ENCODE data around the gene ADGRV1.

ADGRV1 gene

GRCh38 chr5:90642706-90643229, 84.2 kb downstream of the ADGRV1 start:
- no peak overlapping the region for H3K4me3 ChIP-seq (ENCODE audit: low read depth, low read length)
- DNase-seq (ENCODE audit: low read depth), result no peak
- TF ChIP-seq MAX (IDR thresholded peaks at IDR 0.05; ENCODE audit: low read depth, low read length), result no peak

- TF ChIP-seq MAX (IDR thresholded peaks at IDR 0.05; ENCODE audit: low read depth, low read length) (no peak), POLR2A (IDR thresholded peaks at IDR 0.05; ENCODE audit: extremely low read depth, insufficient read length) (no peak)
- no peak overlapping the region for H3K4me3 ChIP-seq (ENCODE audit: low read depth, low read length)
- no peak for DNase-seq (ENCODE audit: low read depth)
Measured at GRCh38 chr5:90644132-90644531, 85.5 kb downstream of the ADGRV1 start.

- no peak overlapping the region for H3K4me3 ChIP-seq (ENCODE audit: low read depth, low read length)
- TF ChIP-seq CTCF (IDR thresholded peaks at IDR 0.05; ENCODE audit: low read depth, low read length), result no peak
- no peak for TF ChIP-seq POLR2A (IDR thresholded peaks at IDR 0.05; ENCODE audit: extremely low read depth, insufficient read length)
- TF ChIP-seq MYC (IDR thresholded peaks at IDR 0.05; ENCODE audit: low read depth, low read length), result no peak
- no peak for TF ChIP-seq MAX (IDR thresholded peaks at IDR 0.05; ENCODE audit: low read depth, low read length)
- DNase-seq (ENCODE audit: low read depth), result no peak
Measured at GRCh38 chr5:90645024-90645610, 86.5 kb downstream of the ADGRV1 start.

GRCh38 chr5:90650767-90651166, 92.2 kb downstream of the ADGRV1 start:
- DNase-seq (ENCODE audit: low read depth), result no peak
- TF ChIP-seq MYC (IDR thresholded peaks at IDR 0.05; ENCODE audit: low read depth, low read length) (no peak), MAX (IDR thresholded peaks at IDR 0.05; ENCODE audit: low read depth, low read length) (no peak), POLR2A (IDR thresholded peaks at IDR 0.05; ENCODE audit: extremely low read depth, insufficient read length) (no peak), CTCF (IDR thresholded peaks at IDR 0.05; ENCODE audit: low read depth, low read length) (no peak)
- no peak overlapping the region for H3K4me3 ChIP-seq (ENCODE audit: low read depth, low read length)

GRCh38 chr5:90654215-90654614, 95.6 kb downstream of the ADGRV1 start:
- H3K4me3 ChIP-seq (ENCODE audit: low read depth, low read length), result no peak overlapping the region
- no peak for DNase-seq (ENCODE audit: low read depth)
- no peak for TF ChIP-seq MYC (IDR thresholded peaks at IDR 0.05; ENCODE audit: low read depth, low read length)
- TF ChIP-seq POLR2A (IDR thresholded peaks at IDR 0.05; ENCODE audit: extremely low read depth, insufficient read length), result no peak
- TF ChIP-seq CTCF (IDR thresholded peaks at IDR 0.05; ENCODE audit: low read depth, low read length), result no peak
- TF ChIP-seq MAX (IDR thresholded peaks at IDR 0.05; ENCODE audit: low read depth, low read length), result no peak

- DNase-seq (ENCODE audit: low read depth), result no peak
- no peak for TF ChIP-seq MYC (IDR thresholded peaks at IDR 0.05; ENCODE audit: low read depth, low read length)
- TF ChIP-seq MAX (IDR thresholded peaks at IDR 0.05; ENCODE audit: low read depth, low read length), result no peak
- TF ChIP-seq CTCF (IDR thresholded peaks at IDR 0.05; ENCODE audit: low read depth, low read length), result no peak
- no peak for TF ChIP-seq POLR2A (IDR thresholded peaks at IDR 0.05; ENCODE audit: extremely low read depth, insufficient read length)
- no peak overlapping the region for H3K4me3 ChIP-seq (ENCODE audit: low read depth, low read length)
Measured at GRCh38 chr5:90655423-90655822, 96.8 kb downstream of the ADGRV1 start.

All from NB4 (cell line).